ENCODE measurements around the gene LRRC47.

The LRRC47 gene

GRCh38 chr1:3747522-3747848 is 48.8 kb downstream of the LRRC47 start:
- DNase-seq (ENCODE audit: low read depth in 2 of 2), result no peak

DNA sequence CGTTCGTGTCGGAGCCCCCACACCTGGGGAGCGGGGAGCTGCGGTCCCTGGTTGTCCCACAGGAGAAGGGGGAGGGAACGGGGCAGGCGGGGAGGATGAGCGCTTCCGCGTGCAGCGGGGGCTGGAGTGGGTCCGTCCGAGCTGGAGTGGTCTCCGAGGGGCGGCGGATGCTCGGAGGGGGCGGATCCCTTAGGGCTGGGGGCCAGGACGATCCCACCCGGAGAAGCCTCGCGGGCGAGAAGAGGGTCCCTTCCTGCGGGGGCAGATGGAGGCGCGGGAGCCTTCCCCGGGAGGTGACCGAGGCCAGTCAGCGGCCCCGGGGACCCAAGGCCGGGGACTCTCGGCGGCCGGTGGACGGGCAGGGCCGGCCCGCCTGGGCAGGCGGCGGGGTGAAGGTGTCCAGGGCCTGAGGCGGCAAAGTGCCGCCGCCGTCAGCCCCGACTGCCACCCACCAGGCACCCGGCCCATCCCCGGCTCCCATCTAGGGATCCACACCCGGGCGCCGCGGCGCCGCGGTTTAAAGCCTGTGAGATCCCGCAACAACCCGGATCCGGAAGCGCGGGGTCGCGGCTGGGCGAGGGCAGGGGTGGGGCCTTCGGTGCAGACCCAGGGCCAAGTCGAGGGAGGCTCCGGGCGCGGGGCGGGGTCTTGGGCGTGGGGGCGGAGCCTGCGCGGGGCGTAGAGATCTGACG is 49.3 kb downstream of the LRRC47 start:
- peak; percentile 84 to 89 for DNase-seq (ENCODE audit: low read depth in 2 of 2)

DNA sequence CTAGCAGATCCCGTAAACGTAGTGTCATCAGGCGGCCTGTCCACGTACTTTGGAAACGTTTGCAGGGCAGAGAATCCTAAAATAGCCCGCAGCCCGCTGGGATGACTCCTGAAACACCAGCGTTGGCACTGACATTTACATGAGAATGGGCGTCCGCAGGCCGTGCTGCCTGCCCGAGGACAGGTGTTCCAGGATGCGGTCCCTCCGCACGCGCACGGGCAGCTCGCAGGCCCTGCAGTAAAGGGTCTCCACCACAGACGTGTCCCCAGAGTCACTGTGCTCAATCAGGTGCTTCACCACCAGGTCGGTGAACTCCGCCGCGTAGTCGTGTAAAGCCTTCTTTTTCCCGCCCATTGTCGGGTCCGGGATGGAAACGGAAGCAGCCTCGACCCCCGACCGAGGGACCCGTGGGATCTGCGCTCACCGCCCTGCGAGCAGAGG is 49.9 kb downstream of the LRRC47 start:
- DNase-seq (ENCODE audit: low read depth in 2 of 2), result no peak

DNA sequence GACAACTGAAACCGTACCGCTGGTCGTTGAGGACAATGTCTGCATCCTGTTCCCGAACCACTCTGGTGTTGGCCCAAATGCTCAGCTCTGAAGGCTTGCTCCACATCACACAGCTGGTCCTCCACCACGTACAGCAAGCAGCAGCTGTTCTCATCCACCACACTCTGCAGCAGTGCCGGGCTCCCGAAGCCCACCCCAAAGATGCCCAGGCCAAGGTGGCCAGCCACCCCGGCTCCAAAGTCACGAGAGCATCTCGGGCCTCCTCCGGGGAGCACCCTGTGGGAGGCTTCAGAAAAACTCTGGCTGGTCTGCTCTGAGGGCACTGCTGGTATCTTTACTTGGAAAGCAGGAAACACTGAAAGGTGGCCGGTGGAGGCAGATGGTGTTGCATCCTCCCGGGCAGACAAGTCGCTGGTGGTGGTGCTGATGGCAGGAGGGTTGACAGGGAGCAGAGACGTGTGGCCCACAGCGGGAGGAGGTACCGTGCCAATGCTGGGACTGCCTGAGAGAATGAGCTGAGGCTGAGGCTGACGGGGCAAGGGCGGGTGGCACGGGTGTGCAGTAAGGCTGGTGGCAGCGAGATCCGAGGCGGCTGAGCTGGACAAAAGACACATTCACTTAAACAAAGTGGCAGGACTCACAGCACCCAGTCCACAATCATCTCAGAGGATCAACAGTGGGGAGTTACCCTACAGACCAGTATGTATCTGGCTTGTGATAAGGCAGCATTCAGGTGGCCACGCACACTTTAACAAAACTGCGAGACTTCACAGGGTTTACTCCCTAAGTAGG is 50.5 kb downstream of the LRRC47 start:
- DNase-seq (ENCODE audit: low read depth in 2 of 2), result no peak

DNA sequence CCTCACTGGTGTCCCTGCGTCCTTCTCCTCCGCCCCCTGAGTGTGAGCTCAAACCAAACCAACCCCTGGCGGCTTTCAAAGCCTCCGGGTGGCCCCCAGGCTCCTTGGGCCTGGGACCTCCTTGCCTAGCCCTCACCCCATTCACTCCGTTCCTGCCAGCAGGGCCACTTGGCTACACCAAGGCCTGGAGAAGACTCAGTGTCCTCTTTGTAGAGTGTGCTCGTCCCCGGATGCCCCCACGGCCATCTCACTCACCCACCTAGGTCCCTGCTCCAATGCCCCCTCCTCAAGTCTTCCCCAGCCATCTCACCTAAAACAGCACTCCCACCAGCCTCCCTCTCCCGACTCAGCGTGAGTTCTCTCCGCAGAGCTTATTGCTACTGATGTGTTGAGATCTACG is 51.2 kb downstream of the LRRC47 start:
- DNase-seq (ENCODE audit: low read depth in 2 of 2), result no peak

- DNase-seq (ENCODE audit: low read depth in 2 of 2), result no peak
These were observed 51.7 kb downstream of the LRRC47 start for GRCh38 chr1:3744646-3745045.

DNA sequence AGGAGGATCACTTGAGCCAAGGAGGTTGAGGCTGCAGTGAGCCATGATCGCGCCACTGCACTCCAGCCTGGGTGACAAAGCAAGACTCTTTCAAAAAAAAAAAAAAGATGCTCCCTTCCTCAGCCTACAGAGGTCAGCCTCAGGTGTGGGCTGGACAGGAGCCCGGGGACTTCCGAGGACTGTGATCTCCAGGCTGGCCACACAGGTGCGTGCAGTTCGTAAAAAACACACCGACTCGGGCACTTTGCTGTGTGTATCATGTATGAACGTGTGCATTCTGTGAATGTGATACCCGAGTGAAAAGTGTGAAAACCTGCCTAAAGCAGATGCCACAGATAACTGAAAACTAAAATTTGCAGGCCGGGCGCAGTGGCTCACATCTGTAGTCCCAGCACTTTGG is 52.5 kb downstream of the LRRC47 start:
- DNase-seq (ENCODE audit: low read depth in 2 of 2), result no peak

DNA sequence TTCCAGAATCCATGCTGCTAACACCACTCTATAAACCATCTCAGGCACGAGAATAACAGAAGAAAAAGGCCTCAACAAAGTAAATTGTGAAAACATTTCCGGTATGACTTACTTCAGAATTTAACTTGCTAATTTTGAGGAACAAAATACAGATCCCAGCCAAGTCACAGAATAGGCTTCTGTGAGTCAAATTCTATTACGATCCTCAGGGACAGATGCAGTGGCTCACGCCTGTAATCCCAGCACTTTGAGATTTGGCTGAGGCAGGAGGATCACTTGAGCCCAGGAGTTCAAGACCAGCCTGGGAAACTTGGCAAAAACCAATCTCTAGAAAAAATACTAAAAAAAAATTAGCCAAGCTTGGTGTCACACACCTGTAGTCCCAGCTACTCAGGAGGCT is 52.9 kb downstream of the LRRC47 start:
- no peak for DNase-seq (ENCODE audit: low read depth in 2 of 2)

- DNase-seq (ENCODE audit: low read depth in 2 of 2), result no peak
These were observed 53.6 kb downstream of the LRRC47 start for GRCh38 chr1:3742439-3743298.

GRCh38 chr1:3741566-3742438 is 54.5 kb downstream of the LRRC47 start:
- DNase-seq (ENCODE audit: low read depth in 2 of 2), result no peak

GRCh38 chr1:3740752-3741151 is 55.5 kb downstream of the LRRC47 start:
- DNase-seq (ENCODE audit: low read depth in 2 of 2), result no peak

DNA sequence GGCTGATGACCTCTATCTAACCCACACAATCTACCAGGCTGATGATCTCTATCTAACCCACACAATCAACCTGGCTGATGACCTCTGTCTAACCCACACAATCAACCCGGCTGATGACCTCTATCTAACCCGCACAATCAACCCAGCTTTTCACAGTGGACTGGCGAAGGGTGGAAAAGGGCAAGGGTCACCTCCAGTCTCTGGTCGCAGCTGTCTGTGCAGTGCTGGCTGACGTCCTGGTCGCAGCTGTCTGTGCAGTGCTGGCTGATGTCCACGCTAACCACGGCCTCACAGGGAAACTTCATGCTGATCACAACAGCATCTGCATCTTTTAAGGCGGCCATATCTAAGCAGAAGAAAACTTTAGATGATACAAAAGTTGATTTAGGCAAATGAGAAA is 56.3 kb downstream of the LRRC47 start:
- no peak for DNase-seq (ENCODE audit: low read depth in 2 of 2)

DNA sequence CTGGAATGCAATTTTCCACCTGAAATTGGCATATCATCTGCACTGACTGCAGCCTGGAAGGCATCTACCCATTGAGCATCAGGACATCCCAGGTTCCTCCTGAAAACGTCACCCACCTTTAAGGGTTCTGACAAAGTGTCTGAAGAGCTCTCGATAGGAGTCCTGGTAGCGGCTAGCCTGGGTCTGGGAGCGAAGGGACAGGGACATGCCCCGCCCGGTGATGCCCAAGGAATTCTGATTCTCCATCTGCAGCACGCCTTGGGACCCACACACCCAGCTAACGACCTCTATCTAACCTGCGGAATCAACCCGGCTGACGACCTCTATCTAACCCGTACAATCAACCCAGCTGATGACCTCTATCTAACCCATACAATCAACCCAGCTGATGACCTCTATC is 57.4 kb downstream of the LRRC47 start:
- DNase-seq (ENCODE audit: low read depth in 2 of 2), result no peak

DNA sequence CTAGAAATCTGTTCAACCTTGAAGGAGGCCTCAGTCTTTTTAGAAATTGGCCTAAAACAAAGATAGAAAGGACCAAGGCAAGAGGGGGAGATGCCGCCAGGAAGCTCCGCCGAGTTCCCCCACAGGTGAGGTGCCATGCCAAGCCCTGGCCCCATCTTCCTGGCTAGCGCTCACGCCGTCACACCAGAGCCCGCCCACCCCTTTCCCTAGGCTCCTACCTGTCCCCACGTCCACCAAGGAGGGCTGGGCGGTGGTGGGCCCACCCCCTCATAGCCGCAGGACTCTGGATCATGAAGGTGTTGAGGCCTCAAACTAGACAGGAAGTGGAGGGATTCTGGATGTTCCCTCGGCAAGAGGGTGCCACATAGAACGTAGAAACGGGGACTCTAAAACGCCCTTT is 59.6 kb downstream of the LRRC47 start:
- no peak for DNase-seq (ENCODE audit: low read depth in 2 of 2)

DNA sequence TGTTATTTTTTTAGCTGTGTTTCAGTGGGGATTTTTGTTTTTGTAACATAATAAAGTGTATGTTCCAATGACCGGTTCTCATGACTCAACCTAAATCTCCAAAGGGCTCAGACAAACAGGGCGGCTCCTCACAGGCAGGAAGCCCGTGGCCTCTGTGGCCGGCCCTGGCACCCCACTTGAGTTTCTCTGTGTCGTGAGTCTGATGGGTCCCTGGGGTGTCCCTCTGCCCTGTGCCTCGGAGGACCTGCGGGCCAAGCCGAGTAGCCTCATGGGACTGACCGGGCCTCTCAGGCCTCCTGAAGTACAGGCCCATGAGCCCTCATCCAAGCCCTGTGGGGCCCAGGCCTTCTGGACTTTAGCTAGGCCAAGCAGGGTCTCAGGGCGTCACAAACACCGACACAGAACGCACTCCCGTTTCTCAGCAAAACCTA is 60.2 kb downstream of the LRRC47 start:
- DNase-seq (ENCODE audit: low read depth in 2 of 2), result no peak

GRCh38 chr1:3735688-3736087 is 60.6 kb downstream of the LRRC47 start:
- DNase-seq (ENCODE audit: low read depth in 2 of 2), result no peak

DNA sequence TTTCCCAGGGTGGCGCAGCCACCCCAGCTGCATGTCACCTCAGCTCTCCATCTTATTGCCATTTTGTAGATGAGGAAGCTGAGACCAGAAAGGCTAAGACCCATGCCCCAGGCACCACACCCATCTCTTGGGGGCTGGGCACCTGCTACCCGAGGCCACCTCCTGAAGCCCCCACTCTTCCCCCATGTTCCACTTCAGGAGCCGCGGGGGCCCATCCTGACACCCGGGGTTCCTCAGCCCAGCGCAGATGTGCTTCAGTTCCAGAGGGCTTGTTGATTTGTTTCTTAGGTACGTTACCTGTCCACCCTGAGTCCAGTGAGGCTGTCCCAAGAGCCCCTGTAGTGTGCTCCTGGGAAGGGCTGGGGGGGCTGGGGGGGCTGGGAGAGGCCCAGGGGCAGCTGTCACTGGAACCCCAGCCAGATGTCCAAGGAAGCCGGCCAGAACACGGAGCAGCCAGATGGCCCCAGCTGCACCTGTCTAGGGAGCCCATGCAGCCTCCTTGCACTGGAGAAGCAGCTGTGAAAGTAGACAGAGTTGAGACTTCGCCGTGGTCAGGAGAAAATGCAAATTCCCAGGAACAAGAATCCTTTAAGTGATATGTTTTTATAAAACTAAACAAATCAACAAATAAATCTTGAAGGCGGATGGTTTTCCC is 61.1 kb downstream of the LRRC47 start:
- DNase-seq (ENCODE audit: low read depth in 2 of 2), result no peak

DNA sequence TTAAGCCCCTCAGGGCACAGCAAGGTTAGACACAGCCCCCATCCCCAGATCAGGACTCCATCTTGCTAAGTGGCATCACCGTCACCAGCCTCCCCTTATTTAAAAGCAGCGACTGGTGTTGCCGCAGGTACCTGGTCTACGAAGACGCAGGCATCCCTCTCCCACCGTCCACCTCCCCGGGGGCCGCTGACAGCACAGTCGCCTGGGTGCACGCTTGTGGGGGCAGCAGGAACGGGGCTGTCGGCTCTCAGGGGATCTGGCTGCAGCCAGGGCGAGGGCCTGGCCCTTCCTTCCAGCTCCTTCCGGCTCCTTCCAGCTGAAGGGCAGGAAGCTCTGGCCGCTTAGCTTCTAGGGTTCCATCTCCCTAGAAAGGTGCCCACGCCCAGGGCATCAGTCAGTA is 61.7 kb downstream of the LRRC47 start:
- DNase-seq (ENCODE audit: low read depth in 2 of 2), result no peak

- DNase-seq (ENCODE audit: low read depth in 2 of 2), result no peak
These were observed 62.3 kb downstream of the LRRC47 start for GRCh38 chr1:3733883-3734589.

DNA sequence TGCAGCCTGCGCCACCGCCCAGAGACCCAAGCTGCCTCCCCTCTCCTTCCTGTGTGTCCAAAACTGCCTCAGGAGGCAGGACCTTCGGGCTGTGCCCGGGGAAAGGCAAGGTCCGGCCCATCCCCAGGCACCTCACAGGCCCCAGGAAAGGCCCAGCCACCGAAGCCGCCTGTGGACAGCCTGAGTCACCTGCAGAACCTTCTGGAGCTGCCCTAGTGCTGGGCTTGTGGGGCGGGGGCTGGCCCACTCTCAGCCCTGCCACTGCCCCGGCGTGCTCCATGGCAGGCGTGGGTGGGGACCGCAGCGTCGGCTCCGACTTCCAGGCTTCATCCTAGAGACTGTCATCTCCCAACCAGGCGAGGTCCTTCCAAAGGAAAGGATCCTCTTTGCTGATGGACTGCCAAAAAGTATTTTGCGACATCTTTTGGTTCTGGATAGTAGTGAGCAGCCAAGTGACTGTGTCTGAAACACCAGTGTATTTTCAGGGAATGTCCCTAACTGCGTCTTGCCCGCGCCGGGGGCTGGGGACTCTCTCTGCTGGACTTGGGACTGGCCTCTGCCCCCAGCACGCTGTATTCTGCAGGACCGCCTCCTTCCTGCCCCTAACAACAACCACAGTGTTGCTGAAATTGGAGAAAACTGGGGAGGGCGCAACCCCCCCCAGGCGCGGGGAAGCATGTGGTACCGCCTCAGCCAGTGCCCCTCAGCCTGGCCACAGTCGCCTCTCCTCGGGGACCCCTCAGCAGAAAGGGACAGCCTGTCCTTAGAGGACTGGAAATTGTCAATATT is 63.0 kb downstream of the LRRC47 start:
- DNase-seq (ENCODE audit: low read depth in 2 of 2), result no peak

Measured in stimulated activated CD8-positive, alpha-beta memory T cell treated with anti-CD3 and anti-CD28 coated beads, Interleukin-2, amount 100 ng/mL, for 48 hours (primary cell).